Measurements from ENCODE around the gene HAAO. TPM values are rescaled to one million over a fixed set of nuclear protein-coding genes. Genes with fewer than 3 reads are reported as not detected.

The HAAO gene
- total and polyA plus RNA-seq, 2 of the 8 experiments (the other 6 are each of a cell fraction or from before 2014, with no cell fraction given) = 2.5 to 7.0 TPM

DNA sequence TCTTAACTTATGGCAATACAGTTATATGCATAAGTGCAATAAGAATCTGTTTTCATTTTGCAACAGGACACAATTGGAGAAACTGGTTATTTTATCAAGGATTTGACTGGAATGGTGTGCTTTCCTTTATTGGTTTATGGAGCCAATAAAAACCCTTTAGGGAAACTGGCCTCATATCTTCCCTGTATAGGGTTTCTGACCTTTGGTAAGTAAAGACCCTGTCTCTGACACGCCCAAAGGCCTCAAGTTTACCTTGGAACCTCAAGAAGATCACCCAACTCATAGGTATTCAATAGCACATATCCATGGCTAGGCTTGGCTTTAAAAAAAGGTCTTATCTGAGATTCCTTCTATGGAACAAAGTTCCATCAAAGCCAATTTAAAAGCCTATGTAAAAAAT is 11.2 kb downstream of the HAAO start (continued):
- TF ChIP-seq, protein P1, sequence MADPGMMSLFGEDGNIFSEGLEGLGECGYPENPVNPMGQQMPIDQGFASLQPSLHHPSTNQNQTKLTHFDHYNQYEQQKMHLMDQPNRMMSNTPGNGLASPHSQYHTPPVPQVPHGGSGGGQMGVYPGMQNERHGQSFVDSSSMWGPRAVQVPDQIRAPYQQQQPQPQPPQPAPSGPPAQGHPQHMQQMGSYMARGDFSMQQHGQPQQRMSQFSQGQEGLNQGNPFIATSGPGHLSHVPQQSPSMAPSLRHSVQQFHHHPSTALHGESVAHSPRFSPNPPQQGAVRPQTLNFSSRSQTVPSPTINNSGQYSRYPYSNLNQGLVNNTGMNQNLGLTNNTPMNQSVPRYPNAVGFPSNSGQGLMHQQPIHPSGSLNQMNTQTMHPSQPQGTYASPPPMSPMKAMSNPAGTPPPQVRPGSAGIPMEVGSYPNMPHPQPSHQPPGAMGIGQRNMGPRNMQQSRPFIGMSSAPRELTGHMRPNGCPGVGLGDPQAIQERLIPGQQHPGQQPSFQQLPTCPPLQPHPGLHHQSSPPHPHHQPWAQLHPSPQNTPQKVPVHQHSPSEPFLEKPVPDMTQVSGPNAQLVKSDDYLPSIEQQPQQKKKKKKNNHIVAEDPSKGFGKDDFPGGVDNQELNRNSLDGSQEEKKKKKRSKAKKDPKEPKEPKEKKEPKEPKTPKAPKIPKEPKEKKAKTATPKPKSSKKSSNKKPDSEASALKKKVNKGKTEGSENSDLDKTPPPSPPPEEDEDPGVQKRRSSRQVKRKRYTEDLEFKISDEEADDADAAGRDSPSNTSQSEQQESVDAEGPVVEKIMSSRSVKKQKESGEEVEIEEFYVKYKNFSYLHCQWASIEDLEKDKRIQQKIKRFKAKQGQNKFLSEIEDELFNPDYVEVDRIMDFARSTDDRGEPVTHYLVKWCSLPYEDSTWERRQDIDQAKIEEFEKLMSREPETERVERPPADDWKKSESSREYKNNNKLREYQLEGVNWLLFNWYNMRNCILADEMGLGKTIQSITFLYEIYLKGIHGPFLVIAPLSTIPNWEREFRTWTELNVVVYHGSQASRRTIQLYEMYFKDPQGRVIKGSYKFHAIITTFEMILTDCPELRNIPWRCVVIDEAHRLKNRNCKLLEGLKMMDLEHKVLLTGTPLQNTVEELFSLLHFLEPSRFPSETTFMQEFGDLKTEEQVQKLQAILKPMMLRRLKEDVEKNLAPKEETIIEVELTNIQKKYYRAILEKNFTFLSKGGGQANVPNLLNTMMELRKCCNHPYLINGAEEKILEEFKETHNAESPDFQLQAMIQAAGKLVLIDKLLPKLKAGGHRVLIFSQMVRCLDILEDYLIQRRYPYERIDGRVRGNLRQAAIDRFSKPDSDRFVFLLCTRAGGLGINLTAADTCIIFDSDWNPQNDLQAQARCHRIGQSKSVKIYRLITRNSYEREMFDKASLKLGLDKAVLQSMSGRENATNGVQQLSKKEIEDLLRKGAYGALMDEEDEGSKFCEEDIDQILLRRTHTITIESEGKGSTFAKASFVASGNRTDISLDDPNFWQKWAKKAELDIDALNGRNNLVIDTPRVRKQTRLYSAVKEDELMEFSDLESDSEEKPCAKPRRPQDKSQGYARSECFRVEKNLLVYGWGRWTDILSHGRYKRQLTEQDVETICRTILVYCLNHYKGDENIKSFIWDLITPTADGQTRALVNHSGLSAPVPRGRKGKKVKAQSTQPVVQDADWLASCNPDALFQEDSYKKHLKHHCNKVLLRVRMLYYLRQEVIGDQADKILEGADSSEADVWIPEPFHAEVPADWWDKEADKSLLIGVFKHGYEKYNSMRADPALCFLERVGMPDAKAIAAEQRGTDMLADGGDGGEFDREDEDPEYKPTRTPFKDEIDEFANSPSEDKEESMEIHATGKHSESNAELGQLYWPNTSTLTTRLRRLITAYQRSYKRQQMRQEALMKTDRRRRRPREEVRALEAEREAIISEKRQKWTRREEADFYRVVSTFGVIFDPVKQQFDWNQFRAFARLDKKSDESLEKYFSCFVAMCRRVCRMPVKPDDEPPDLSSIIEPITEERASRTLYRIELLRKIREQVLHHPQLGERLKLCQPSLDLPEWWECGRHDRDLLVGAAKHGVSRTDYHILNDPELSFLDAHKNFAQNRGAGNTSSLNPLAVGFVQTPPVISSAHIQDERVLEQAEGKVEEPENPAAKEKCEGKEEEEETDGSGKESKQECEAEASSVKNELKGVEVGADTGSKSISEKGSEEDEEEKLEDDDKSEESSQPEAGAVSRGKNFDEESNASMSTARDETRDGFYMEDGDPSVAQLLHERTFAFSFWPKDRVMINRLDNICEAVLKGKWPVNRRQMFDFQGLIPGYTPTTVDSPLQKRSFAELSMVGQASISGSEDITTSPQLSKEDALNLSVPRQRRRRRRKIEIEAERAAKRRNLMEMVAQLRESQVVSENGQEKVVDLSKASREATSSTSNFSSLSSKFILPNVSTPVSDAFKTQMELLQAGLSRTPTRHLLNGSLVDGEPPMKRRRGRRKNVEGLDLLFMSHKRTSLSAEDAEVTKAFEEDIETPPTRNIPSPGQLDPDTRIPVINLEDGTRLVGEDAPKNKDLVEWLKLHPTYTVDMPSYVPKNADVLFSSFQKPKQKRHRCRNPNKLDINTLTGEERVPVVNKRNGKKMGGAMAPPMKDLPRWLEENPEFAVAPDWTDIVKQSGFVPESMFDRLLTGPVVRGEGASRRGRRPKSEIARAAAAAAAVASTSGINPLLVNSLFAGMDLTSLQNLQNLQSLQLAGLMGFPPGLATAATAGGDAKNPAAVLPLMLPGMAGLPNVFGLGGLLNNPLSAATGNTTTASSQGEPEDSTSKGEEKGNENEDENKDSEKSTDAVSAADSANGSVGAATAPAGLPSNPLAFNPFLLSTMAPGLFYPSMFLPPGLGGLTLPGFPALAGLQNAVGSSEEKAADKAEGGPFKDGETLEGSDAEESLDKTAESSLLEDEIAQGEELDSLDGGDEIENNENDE (IDR thresholded peaks at IDR 0.05; ENCODE audit: insufficient replicate concordance, low read length) = no peak
- TF ChIP-seq TCF12 (IDR thresholded peaks at IDR 0.05; ENCODE audit: low read depth, low read length) = no peak
- TF ChIP-seq, protein P2, sequence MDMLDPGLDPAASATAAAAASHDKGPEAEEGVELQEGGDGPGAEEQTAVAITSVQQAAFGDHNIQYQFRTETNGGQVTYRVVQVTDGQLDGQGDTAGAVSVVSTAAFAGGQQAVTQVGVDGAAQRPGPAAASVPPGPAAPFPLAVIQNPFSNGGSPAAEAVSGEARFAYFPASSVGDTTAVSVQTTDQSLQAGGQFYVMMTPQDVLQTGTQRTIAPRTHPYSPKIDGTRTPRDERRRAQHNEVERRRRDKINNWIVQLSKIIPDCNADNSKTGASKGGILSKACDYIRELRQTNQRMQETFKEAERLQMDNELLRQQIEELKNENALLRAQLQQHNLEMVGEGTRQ (IDR thresholded peaks at IDR 0.05; ENCODE audit: low read length) = no peak
- no peak for TF ChIP-seq PHF8 (conservative IDR thresholded peaks at IDR 0.05; ENCODE audit: low read depth, low read length)
- TF ChIP-seq TBP (IDR thresholded peaks at IDR 0.05; ENCODE audit: low read depth, low read length) = no peak
- no peak for TF ChIP-seq MAFK (IDR thresholded peaks at IDR 0.05; ENCODE audit: low read depth, low read length)
- no peak for TF ChIP-seq RAD21 (IDR thresholded peaks at IDR 0.05 in 1 of 2, conservative IDR thresholded peaks at IDR 0.05 in 1 of 2; ENCODE audit: low read depth in 2 of 2, low read length in 2 of 2)
- TF ChIP-seq JUN (IDR thresholded peaks at IDR 0.05; ENCODE audit: low read depth, low read length) = no peak

All from H1 (cell line).